Endothelial cell of umbilical vein (primary cell): ENCODE measurements around the gene ZNF609. TPM values are rescaled to one million over a fixed set of nuclear protein-coding genes. Genes with fewer than 3 reads are reported as not detected.

Experiments used
- BruUV-seq: library from RNA; stranded (reverse); fragments of 400-500 nt; replicated peaks from 2 replicates; lab custom pipeline; 2021; lab: Mats Ljungman, UMichigan
- CTCF ChIA-PET: fragments of 300-600, 350-600 bp; sonication (Branson Sonifier 250); formaldehyde crosslinking; loops from one replicate; lab custom pipeline; 2021; ENCODE audit warnings: antibody characterized with exemption, inconsistent platforms; lab: Charles Lee
- POLR2A ChIA-PET: fragments of 300-600, 350-600 bp; sonication (Branson Sonifier 250); formaldehyde crosslinking; loops from one replicate; lab custom pipeline; 2021; ENCODE audit warnings: antibody characterized with exemption, inconsistent platforms; lab: Charles Lee
- DNase-seq: peaks from one replicate; pipeline ENCODE4 v3.0.0-alpha.2; 2011; ENCODE audit warnings: low read depth, low spot score
- FAIRE-seq: peaks from 2 replicates; lab custom pipeline; 2011; peaks lifted over from hg19 to GRCh38; lab: Jason Lieb, UNC
- H2AFZ ChIP-seq: 2 replicates; pipeline ENCODE4 v1.6.0; 2012; ENCODE audit warnings: low read depth, low read length, control low read depth, inconsistent platforms
- H3K27ac ChIP-seq: 2 replicates; pipeline ENCODE4 v1.5.1; 2011; ENCODE audit warnings: low read depth, mild to moderate bottlenecking, control low read depth, low read length, moderate library complexity; ENCODE audit not compliant: insufficient read depth
- H3K27me3 ChIP-seq, 2 experiments: 2 replicates each; pipeline versions ENCODE4 v1.6.0 to v1.6.1; 2011; ENCODE audit warnings: low read length in 2 of 2, mixed read lengths in 1 of 2; ENCODE audit not compliant: control insufficient read depth in 2 of 2, insufficient read depth in 2 of 2
- H3K36me3 ChIP-seq, 2 experiments: 2 replicates in 1 of 2; 3 replicates in 1 of 2; pipeline ENCODE4 v1.5.1; 2011; ENCODE audit warnings: low read length in 2 of 2, mild to moderate bottlenecking in 1 of 2, moderate library complexity in 1 of 2; ENCODE audit not compliant: control insufficient read depth in 2 of 2, insufficient read depth in 2 of 2; ENCODE audit errors: extremely low read depth in 1 of 2
- H3K4me1 ChIP-seq: 3 replicates; pipeline ENCODE4 v1.5.1; 2011; ENCODE audit warnings: mild to moderate bottlenecking, low read length; ENCODE audit not compliant: control insufficient read depth, insufficient read depth; ENCODE audit errors: extremely low read depth
- H3K4me2 ChIP-seq: 2 replicates; pipeline ENCODE4 v1.6.1; 2011; ENCODE audit warnings: low read length, control low read depth, mixed read lengths; ENCODE audit not compliant: insufficient read depth
- H3K4me3 ChIP-seq, 3 experiments: fragments of 200-600 bp in 1 of 3; sonication (generic), shearing (Covaris generic) in 1 of 3; replicated peaks in 1 of 3; 2 replicates each; pipeline ENCODE4 v1.5.1; 2011 to 2016; ENCODE audit warnings: control low read depth in 3 of 3, low read length in 3 of 3, mild to moderate bottlenecking in 2 of 3, inconsistent platforms in 1 of 3, low read depth in 1 of 3, moderate library complexity in 1 of 3; ENCODE audit not compliant: insufficient read depth in 1 of 3
- H3K79me2 ChIP-seq: 2 replicates; pipeline ENCODE4 v1.6.0; 2012; ENCODE audit warnings: low read length, inconsistent platforms; ENCODE audit not compliant: control insufficient read depth, insufficient read depth
- H3K9ac ChIP-seq: replicated peaks from 2 replicates; pipeline ENCODE3; 2011; ENCODE audit warnings: low read length, control low read depth; ENCODE audit not compliant: insufficient read depth; ENCODE audit errors: extremely low read depth
- H3K9me1 ChIP-seq: replicated peaks from 3 replicates; pipeline ENCODE4 v1.6.0; 2011; ENCODE audit warnings: mild to moderate bottlenecking, low read length; ENCODE audit not compliant: control insufficient read depth, insufficient read depth; ENCODE audit errors: extremely low read depth
- H3K9me3 ChIP-seq: replicated peaks from 2 replicates; pipeline ENCODE4 v1.5.1; 2012; ENCODE audit warnings: low read length, inconsistent platforms; ENCODE audit not compliant: control insufficient read depth, insufficient read depth
- H4K20me1 ChIP-seq: replicated peaks from 2 replicates; pipeline ENCODE3; 2011; ENCODE audit warnings: mild to moderate bottlenecking, low read length; ENCODE audit not compliant: control insufficient read depth, insufficient read depth; ENCODE audit errors: extremely low read depth
- FOS ChIP-seq: IDR thresholded peaks from 2 replicates; pipeline ENCODE4 v1.6.1; 2011; ENCODE audit warnings: mild to moderate bottlenecking, low read length, moderate library complexity, borderline replicate concordance; ENCODE audit not compliant: insufficient read depth
- GATA2 ChIP-seq: IDR thresholded peaks from 2 replicates; pipeline ENCODE4 v1.7.0; 2011; ENCODE audit warnings: low read depth, mild to moderate bottlenecking, moderate library complexity, mixed read lengths, low read length; ENCODE audit not compliant: insufficient read length, insufficient read depth
- JUN ChIP-seq: IDR thresholded peaks from 2 replicates; pipeline ENCODE4 v1.6.1; 2011; ENCODE audit warnings: borderline replicate concordance, low read depth; ENCODE audit not compliant: insufficient read length, insufficient read depth
- POLR2A ChIP-seq: IDR thresholded peaks from 2 replicates; pipeline ENCODE4 v1.6.1; 2012; ENCODE audit warnings: low read depth, mild to moderate bottlenecking, control low read depth, low read length
- dilution Hi-C: fragments of 300-500 bp; cut with MboI; formaldehyde crosslinking; loops from one replicate; pipeline ENCODE4 v1.15.0; 2019; ENCODE audit warnings: low sequenced_read_pairs; ENCODE audit not compliant: extremely low pct_ligation_motif_present
- intact Hi-C: fragments of 100-400 bp; cut with micrococcal nuclease; formaldehyde crosslinking; loops from one replicate; pipeline ENCODE4 v1.10.0; 2022
- polyA plus RNA-seq, 4 experiments: library from polyadenylated mRNA; depleted of rRNA in 3 of 4; stranded (reverse) in 3 of 4; unstranded in 1 of 4; fragments of >200 nt; gene quantifications; 2 replicates each; pipeline versions ENCODE4 v1.2.1 to v1.2.3, GENCODE V29; 2011 to 2012; ENCODE audit warnings: missing spikeins in 1 of 4
- total RNA-seq: library from RNA; stranded (reverse); gene quantifications from 2 replicates; pipeline ENCODE4 v1.2.3, GENCODE V29; 2021
- TF ChIP-seq, protein P1 (sequence below): IDR thresholded peaks from 2 replicates; pipeline ENCODE4 v1.6.1; 2011; ENCODE audit not compliant: insufficient read depth, insufficient read length
- TF ChIP-seq, protein P2 (sequence below), 2 donors: IDR thresholded peaks; 1 replicate in 1 of 2; 2 replicates in 1 of 2; pipeline ENCODE4 v1.5.1; 2011; ENCODE audit warnings: low read length in 2 of 2, mild to moderate bottlenecking in 2 of 2, moderate library complexity in 2 of 2, control low read depth in 1 of 2, inconsistent platforms in 1 of 2, low read depth in 1 of 2; ENCODE audit not compliant: insufficient read depth in 1 of 2; ENCODE audit errors: extremely low read depth in 1 of 2

Gene ZNF609
- total and polyA plus RNA-seq, 2 donors (not counting 3 experiments of a cell fraction or from before 2014, with no cell fraction given) = 18.2 to 49.6 TPM

DNA sequence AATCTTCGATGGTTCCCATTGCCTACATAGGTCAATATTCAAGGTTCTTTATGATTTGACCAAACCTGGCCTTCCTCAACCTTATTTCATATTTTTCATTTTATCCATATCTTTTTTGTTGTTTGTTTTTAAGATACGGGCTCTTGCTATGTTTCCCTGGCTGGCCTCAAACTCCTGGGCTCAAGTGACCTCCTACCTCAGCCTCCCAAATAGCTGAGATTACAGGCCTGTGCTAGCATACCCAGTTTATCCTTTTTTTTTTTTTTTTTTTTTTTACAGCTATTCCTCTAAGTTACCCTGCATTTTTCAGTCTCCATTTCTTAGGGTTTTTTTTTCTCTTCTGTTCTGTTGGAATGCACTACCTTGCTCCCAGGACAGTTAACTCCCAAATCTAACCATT lies 14.5 kb downstream of the ZNF609 start:
- no peaks in the 10 kb centered on the region for H4K20me1 ChIP-seq
- no peak for FAIRE-seq
- ChIA-PET POLR2A (interaction anchor here (0.6 kb wide), 1 partner anchor 81 kb away, joined by 8 read pairs; no protein-coding TSS in a partner anchor), CTCF (interaction anchor here (0.6 kb wide), 1 partner anchor 113 kb away, joined by 3 read pairs; no protein-coding TSS in a partner anchor)
- H3K79me2 ChIP-seq = peaks cover 54% of the 10 kb centered on the region
- H3K9ac ChIP-seq = no peak overlapping the region
- no peak overlapping the region for H2AFZ ChIP-seq
- dilution Hi-C loops = no loop called here
- H3K4me1 ChIP-seq = no peaks in the 10 kb centered on the region
- no peaks in the 10 kb centered on the region for H3K9me1 ChIP-seq
- no peak overlapping the region for H3K4me2 ChIP-seq
- no TSS peak for BruUV-seq
- TF ChIP-seq JUN (no peak), POLR2A (no peak), GATA2 (no peak), FOS (no peak)
- TF ChIP-seq, protein P1, sequence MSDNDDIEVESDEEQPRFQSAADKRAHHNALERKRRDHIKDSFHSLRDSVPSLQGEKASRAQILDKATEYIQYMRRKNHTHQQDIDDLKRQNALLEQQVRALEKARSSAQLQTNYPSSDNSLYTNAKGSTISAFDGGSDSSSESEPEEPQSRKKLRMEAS = no peak
- TF ChIP-seq, protein P2, sequence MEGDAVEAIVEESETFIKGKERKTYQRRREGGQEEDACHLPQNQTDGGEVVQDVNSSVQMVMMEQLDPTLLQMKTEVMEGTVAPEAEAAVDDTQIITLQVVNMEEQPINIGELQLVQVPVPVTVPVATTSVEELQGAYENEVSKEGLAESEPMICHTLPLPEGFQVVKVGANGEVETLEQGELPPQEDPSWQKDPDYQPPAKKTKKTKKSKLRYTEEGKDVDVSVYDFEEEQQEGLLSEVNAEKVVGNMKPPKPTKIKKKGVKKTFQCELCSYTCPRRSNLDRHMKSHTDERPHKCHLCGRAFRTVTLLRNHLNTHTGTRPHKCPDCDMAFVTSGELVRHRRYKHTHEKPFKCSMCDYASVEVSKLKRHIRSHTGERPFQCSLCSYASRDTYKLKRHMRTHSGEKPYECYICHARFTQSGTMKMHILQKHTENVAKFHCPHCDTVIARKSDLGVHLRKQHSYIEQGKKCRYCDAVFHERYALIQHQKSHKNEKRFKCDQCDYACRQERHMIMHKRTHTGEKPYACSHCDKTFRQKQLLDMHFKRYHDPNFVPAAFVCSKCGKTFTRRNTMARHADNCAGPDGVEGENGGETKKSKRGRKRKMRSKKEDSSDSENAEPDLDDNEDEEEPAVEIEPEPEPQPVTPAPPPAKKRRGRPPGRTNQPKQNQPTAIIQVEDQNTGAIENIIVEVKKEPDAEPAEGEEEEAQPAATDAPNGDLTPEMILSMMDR (IDR thresholded peaks at IDR 0.05; ENCODE audit: extremely low read depth in 1 of 2, insufficient read depth in 1 of 2, low read depth in 1 of 2, low read length in 2 of 2) = no peak
- H3K4me3 ChIP-seq = no peak overlapping the region
- no peak overlapping the region for H3K27ac ChIP-seq
- no peaks in the 10 kb centered on the region for H3K9me3 ChIP-seq
- no peak for DNase-seq
- intact Hi-C loops = no loop called here
- H3K27me3 ChIP-seq = no peaks in the 10 kb centered on the region
- peaks cover 2% of the 10 kb centered on the region in 2 experiments for H3K36me3 ChIP-seq
